Skeletal muscle cell (primary cell): ENCODE data around the gene CHEK1.
"Not testable (repeated sequence)": the region's sequence is repeated elsewhere in the genome, so short reads cannot be mapped to it uniquely, and the experiment has no call there.

Experiments
- DNase-seq: peaks from one replicate; pipeline ENCODE4 v3.0.0-alpha.2; 2010; ENCODE audit warnings: low read depth
- H3K4me3 ChIP-seq: 2 replicates; pipeline ENCODE4 v1.5.1; 2011; ENCODE audit warnings: low read depth, mild to moderate bottlenecking, control low read depth, low read length, moderate library complexity

The CHEK1 gene

DNA sequence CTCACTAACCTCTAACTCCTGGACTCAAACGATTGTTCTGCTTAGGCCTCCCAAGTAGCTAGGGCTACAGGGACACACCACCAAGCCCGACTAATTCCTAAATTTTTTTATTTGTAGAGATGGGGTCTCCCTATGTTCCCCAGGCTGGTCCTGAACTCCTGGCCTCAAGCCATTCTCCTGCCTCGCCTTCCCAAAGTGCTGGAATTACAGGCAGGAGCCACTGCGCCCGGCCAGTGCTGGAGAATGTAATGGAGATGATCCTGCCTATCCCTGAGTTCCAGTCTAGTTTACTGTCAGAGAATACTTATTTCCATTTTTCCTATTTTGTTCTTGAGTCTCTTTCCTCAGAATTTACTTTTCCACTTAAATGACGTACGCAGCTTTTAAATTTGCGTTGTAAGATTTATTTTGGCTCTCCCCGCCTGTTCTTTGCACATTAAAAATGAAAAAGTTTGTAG is at the start of gene CHEK1:
Gene CHEK1 (plus strand): TSS at position 408 of the 458 bp plus-strand sequence. CDS start 1,606 bp downstream, outside the sequence.
- H3K4me3 ChIP-seq = peak within 1 kb of the TSS; percentile 85
- no peak for DNase-seq

DNA sequence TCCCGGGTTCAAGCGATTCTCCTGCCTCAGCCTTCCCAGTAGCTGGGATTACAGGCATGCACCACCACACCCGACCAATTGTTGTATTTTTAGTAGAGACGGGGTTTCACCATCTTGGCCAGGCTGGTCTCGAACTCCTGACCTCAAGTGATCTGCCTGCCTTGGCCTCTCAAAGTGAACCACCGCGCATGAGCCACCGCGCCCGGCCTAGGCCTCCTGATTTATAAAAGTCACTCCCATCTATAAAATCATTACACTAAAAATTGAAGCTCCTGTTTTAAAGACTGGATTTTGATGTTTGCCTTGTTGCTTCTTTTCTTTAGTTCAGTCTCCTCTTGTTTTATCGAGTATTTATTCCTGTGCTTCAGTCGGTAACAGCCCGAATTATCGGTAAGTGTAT is 47.8 kb upstream of the CHEK1 start:
- not testable (repeated sequence) for DNase-seq, H3K4me3 ChIP-seq

DNA sequence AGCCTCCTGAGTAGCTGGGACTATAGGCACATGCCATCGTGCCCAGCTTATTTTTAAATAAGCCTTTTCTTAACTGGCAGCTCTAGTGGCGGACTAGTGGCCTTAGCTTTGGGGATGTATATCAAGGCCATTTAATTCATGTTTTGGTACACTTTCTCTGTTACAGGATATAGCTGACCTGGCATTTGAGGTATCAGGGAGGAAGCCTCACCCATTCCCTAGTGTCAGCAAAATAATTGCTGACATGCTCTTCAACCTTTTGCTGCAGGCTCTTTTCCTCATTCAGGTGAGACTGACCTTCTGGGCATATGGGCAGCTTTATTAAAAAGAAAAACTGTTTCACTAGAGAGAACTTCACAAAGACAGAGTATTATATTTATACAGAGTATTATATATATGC is 46.2 kb upstream of the CHEK1 start:
- no peak for DNase-seq
- H3K4me3 ChIP-seq = no peak overlapping the region

DNA sequence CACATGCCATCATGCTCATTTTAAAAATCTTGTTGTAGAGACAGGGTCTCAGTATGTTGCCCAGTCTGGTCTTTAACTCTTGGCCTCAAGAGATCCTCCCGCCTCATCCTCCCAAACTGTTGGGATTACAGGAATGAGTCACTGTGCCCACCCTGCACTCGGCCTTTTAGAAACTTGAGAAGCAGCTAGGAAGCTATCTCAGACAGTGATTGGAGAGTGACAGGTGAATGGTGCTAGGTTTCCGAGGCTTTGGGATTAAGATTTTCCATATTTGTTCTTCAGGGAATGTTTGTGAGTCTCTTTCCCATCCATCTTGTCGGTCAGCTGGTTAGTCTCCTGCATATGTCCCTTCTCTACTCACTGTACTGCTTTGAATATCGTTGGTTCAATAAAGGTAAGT is 45.2 kb upstream of the CHEK1 start:
- H3K4me3 ChIP-seq = no peak overlapping the region

DNA sequence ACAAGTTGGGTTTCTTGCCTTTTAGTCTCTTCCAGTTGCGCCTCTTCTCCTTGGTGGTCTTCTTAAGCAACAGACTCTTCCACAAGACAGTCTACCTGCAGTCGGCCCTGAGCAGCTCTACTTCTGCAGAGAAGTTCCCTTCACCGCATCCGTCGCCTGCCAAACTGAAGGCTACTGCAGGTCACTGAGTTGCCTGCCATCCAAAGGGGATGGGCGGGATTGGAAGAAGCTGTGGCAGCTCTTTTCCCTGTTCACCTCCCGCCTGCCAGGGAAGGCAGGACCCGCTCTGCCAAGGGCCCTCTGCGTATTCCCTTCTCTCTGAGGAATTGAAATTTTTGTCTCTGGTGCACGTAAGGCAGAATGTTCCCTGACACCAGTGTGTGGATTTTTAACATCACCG is 41.5 kb upstream of the CHEK1 start:
- H3K4me3 ChIP-seq = no peak overlapping the region
- no peak for DNase-seq

More for the DNA sequence above, 45.2 kb upstream of the CHEK1 start:
- no peak for DNase-seq

DNA sequence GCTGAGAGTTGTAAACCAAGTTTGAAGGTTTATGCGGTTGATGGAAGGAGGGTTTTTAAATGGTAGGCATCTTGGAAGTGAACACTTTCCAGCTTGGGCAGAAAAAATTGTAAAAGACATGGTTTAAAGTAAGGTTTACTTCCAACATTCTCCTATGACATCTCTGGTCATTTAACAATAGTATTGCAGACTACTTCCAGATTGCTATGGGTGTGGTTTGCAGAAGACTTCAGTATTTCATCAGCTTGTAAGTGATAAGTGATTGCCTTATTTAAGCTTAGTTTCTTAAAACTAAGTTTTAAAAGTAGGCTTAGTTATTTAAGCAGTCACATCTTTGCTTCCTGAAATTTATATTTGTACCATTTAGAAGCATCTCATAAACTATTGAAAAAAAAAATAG is 39.5 kb upstream of the CHEK1 start:
- no peak for DNase-seq
- no peak overlapping the region for H3K4me3 ChIP-seq

DNA sequence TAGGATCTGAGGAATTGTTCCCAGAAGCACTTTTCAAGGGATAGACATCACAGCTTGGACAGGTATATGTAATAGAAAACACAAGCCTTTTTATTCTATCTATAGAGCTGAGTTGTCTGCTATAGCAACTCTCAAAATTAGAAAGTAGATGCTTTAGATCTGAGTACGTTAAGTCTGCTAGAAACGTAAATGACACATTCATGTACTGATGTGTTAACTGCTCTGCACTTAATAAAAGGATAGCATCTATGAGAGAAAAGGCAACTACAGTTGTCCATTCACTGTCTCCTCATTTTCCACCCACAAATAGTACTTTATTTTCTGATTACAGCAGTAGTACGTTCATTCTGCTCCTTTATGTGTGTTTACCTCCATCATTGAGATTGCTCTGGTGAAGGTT is 38.3 kb upstream of the CHEK1 start:
- no peak overlapping the region for H3K4me3 ChIP-seq
- DNase-seq = no peak

DNA sequence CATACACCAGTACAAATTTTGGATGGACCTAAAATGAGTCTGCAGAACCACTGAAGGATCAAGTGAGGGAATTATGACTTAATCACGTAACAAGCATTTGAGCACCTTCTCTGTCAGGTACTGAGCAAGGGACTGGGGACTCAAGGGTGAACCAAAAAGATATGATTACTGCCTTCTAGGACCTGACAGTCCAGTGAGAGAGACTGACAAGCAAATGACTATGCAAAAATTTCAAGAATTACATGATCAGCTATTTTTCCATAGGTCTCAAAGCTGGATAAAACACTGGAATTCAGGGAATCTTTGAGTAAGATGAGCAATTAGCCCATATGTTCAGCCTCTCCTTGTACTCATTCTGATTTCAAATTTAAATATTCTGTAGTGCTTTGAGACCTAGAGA is 37.5 kb upstream of the CHEK1 start:
- DNase-seq = no peak
- H3K4me3 ChIP-seq = no peak overlapping the region

DNA sequence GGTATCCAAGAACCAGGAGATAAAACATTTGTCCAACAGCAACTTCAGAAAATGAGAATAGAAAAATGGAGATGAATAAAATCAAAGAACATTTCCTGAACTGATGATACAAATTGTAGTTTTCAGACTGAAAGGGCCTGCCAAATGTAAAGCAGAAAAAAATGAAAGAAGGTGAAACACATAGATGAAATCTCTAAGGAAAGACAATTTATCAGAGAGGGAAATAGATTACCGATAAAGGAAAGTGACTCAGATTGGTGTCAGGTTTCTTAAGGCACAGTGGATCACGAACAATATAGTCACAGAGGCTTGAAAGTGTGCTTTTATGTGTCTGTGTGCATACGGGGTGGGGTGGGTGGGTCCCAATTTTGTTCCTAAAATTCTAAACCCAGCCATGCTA is 36.5 kb upstream of the CHEK1 start:
- no peak for DNase-seq
- no peak overlapping the region for H3K4me3 ChIP-seq

DNA sequence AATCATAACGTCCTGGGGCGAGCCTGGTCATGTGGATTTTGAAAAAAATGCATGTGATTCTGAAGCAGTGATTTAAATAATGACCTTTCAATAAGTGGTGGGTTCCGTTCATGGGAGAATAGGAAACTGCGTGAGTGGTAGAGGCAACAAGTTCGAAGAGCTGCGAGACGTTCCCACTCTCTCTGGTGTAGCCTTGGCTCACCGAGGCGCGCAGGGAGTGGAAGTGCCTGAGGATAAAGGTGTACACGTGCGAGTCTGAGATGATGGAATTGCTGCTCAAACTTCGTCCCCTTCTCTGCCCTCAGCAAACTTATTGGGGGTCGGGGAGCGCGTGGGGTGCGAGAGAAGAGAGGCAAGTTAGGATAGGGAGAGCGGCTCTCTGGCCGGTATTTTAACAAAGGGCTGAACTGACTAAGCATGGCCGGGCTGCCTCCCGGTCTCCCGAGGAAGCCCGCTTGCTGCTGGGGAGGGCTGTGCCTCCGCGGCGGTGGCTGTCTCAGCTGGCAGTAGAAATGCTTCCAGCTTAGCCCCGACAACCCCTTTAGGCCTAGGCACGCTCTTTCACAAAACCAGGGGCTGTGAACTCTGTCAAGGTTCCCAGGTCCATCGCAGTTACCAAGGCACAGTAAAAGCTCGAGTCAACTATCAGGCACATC is 33.2 kb upstream of the CHEK1 start:
- H3K4me3 ChIP-seq = peak overlapping the region; percentile 84
- no peak for DNase-seq

DNA sequence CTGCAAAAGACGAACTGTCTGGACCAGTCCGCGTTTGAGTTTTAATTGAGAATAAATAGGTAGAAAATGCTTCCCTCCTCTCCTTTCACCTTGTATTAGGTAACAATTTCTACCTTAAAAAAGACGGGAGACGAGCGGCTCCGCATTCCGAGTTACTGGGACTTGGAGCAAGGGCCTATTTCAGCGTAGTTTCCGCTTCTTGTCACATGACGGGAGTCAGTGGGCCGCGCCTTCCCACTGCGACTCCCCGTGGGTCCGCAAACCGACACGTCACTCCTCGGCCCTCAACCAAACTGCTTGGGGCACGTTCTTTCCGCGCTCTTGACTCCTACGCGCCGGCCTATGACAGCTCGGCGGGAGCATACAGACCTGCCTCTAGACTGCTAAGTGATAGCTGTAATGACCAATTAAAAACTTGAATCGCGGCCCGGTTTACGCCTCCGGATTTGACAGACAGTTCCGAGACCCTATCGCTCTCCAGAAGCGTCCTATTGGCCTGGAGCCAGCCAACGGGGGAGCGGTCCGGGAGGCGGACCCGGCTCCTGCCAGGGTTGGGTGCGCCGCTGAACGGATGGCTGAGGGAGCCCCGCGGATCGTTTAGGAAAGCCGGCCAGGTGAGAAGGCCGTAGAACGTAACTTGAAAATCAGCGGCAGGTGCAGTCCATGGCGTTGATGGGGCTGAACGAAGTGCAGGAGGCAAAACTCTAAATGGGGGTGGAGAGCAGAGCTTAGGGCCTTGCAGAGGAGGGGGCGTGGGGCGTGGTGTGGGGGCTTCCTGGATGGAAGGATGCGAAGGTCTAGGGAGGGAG is 32.5 kb upstream of the CHEK1 start, which contains the start of gene STT3A:
Gene STT3A (plus strand): TSS at position 548 of the 809 bp plus-strand sequence. CDS start 3,064 bp downstream, outside the sequence.
- DNase-seq = peak; percentile 100
- H3K4me3 ChIP-seq = peak within 1 kb of the TSS; percentile 84

DNA sequence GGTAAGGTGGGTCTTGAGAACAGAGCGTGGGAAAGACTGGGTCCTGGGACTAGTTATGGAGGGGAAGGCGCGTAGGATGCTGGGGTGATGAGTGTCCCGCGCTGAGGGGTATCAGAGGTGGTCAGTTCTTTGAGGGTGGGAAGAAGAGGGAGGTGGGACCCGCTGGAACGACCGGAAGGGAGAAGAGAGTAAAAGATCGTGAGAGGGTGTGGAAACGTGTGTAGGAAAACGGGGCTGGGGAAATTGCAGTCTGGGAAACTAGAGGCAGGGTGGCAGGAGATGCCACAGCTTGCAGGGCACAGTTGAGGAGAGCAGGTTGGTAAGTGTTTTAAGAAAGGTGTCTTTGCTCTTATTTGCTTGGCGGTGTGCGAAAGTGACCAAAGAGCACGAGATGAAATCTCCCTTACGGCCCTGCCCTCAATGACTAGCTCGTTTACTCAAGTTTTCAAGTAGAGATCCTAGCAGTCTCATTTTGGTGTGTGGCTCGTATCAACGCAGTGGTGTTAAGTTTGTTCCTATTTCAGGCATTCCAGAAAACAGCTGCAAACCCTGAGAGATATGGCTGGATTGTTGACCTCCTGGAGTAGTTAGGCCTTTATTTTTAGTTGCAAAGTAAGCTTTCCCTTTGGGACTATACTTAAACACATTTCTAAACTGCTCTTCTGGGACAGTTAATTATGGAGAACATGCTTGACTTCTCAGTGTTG is 31.7 kb upstream of the CHEK1 start:
- peak overlapping the region; percentile 84 for H3K4me3 ChIP-seq
- no peak for DNase-seq

DNA sequence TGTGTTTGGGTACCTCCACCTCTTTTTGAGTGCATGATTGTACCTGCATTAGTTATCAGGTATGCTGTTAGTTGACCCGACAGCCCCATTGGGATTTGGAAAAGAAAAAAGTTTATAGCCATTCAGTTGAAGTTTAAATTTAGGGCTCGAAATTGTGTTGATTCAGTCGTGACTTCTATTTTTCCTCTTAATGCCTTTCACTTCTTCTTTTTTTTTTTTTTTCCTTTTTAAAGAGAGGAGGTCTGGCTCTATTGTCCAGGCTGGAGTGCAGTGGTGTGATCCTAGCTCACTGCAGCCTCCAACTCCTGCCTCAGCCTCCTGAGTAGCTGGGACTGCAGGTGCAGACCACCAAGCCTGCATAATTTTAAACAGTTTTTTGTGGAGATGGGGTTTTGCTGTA is 30.0 kb upstream of the CHEK1 start:
- no peak overlapping the region for H3K4me3 ChIP-seq
- no peak for DNase-seq

DNA sequence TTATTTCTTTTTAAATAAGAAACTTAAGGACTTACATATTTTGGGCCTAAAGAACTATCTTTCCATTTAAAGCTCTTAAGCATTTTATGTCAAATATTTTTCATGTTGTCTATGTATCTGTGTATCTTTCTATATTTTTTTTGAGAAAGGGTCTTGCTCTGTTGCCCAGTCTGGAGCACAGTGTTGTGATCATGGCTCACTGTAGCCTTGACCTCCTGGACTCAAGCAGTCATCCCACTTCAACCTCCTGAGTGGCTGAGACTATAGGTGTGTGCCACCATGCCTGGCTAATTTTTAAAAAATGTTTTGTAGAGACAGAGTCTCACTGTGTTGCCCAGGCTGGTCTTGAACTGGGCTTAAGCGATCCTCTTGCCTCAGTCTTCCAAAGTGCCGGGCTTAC is 24.3 kb upstream of the CHEK1 start:
- H3K4me3 ChIP-seq = no peak overlapping the region
- DNase-seq = no peak

DNA sequence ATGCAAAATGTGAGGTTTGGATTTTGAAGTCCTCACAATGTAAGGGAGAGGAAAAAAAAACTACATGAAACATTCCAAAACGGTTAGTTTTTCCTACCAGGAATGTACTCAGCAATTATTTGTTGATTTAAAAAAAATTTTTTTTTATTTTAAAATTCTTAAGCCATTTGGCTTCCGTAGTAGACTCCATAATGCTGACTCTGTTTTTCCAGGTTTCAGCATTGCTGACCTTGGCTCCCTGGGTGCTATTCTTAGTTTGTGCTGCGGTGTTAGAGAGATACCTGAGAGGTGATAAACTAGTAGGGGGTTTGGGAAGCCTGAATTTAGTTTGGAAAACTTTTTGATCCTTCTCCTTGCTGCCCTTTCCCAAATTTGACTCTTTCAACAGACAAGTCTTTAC is 21.8 kb upstream of the CHEK1 start:
- DNase-seq = no peak
- H3K4me3 ChIP-seq = no peak overlapping the region

DNA sequence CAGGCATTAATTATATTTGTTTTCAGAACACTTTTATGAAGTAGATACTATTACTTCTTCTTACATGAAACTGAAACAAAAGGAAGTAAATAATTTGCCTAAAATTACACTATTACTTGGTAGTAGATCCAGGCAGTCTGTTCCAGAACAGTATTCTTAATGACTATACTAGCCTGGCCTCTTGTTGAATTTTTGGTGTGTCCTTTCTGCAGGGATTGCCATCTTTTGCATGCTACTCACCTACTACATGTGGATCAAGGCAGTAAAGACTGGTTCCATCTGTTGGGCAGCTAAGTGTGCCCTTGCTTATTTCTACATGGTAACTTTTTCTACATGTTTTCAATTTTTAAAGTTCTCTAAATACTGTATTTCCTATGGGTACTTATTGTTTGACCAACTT is 19.5 kb upstream of the CHEK1 start:
- no peak for DNase-seq
- no peak overlapping the region for H3K4me3 ChIP-seq

DNA sequence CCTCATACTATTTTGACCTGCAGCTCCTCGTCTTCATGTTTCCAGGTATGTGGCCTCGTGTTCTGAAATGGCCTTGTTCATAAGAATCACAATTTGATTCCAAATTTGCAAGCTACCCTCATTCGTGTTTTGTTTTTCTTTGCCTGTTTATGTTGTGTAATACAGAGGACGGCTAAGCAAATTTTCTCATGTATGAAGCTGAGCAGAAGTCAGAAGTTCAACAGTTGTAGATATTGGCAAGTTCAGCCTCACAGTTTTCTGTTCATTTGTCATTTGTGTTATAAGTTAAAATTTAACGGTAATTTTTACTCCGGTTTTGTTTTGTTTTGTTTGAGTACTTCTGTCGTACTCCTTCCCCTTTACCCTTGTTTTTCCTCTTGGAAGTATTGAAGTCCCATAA is 15.4 kb upstream of the CHEK1 start:
- H3K4me3 ChIP-seq = no peak overlapping the region
- no peak for DNase-seq

DNA sequence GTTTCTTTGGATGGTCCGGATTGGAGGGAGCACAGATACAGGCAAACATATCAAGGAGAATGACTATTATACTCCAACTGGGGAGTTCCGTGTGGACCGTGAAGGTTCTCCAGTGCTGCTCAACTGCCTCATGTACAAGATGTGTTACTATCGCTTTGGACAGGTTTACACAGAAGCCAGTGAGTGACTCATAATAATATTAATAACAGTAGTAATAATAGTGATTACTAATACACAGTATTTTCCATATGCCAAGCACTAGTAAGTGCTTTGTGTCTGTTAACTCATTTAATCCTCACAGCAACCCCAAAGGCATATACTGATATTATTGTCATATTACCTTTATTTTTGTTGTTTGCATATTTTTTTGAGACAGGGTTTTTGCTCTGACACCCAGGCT is 6.6 kb upstream of the CHEK1 start:
- DNase-seq = no peak
- H3K4me3 ChIP-seq = no peak overlapping the region

DNA sequence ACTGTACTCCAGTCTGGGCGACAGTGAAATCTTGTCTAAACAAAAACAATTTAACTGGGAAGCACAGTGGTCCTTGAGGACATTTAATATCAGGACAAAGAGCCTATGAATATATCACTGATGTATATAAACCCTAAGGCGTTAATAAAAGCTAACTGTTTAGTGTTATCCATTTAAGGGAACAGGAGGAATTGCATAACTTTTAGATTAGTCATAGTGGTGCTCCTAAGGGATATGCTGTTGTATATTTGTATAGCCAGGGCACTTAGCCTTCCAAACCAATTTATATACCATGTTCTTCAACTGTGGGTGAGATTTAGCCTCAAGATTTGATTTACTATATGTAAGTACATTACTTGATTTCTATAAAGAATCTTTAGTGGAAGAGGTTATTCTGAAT is 3.0 kb upstream of the CHEK1 start:
- no peak overlapping the region for H3K4me3 ChIP-seq
- peak; percentile 29 for DNase-seq

DNA sequence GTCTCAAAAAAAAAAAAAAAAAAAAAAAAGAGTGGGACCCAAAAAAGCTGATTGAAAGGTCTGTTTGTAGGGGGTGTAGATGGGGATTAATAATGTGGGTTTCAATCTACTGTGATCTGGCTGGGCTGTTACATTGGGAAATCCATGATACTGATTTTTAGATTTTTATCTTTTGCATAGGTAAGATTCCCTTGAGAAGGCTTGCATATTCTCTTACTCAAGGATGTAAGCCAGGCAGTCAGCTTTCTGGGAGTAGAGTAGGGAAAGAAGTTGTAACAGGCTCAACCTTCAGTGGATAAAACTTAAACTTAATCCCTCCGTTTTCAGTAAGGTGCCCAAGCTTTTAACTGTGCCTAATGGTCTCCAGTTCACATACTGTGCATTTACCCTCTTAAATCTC is 1.9 kb upstream of the CHEK1 start:
- H3K4me3 ChIP-seq = no peak overlapping the region
- no peak for DNase-seq
